CD4-positive, alpha-beta T cell treated with Interleukin-21 for 1 hour (primary cell): ENCODE measurements around the gene METTL23.
"Not testable (repeated sequence)": the region's sequence is repeated elsewhere in the genome, so short reads cannot be mapped to it uniquely, and the experiment has no call there.

Source experiments
- DNase-seq: peaks from one replicate; pipeline ENCODE4 v3.0.0-alpha.2; 2020

METTL23 gene

GRCh38 chr17:76695059-76695831 is 31.4 kb upstream of the METTL23 start:
- DNase-seq, result no peak

- no peak for DNase-seq
Measured at GRCh38 chr17:76696763-76697701, 29.6 kb upstream of the METTL23 start.

- DNase-seq, result no peak
Measured at GRCh38 chr17:76697702-76698465, 28.8 kb upstream of the METTL23 start.

- not testable (repeated sequence) for DNase-seq
Measured at GRCh38 chr17:76698466-76698977, 28.1 kb upstream of the METTL23 start.

GRCh38 chr17:76700270-76700616 is 26.4 kb upstream of the METTL23 start:
- no peak for DNase-seq

- peak; percentile 45 for DNase-seq
Measured at GRCh38 chr17:76700617-76701470, 25.8 kb upstream of the METTL23 start.

- DNase-seq, result no peak
Measured at GRCh38 chr17:76701471-76701967, 25.1 kb upstream of the METTL23 start.

- no peak for DNase-seq
Measured at GRCh38 chr17:76702076-76702475, 24.6 kb upstream of the METTL23 start.

- no peak for DNase-seq
Measured at GRCh38 chr17:76702941-76703637, 23.6 kb upstream of the METTL23 start.

- no peak for DNase-seq
Measured at GRCh38 chr17:76704805-76705204, 21.8 kb upstream of the METTL23 start.

GRCh38 chr17:76706817-76707216 is 19.8 kb upstream of the METTL23 start:
- no peak for DNase-seq

- no peak for DNase-seq
Measured at GRCh38 chr17:76707985-76708807, 18.4 kb upstream of the METTL23 start.

GRCh38 chr17:76709077-76709950 is 17.3 kb upstream of the METTL23 start:
- DNase-seq, result no peak

- DNase-seq, result not testable (repeated sequence)
Measured at GRCh38 chr17:76709951-76710862, 16.4 kb upstream of the METTL23 start.

GRCh38 chr17:76710863-76711611 is 15.6 kb upstream of the METTL23 start, which contains the start of gene MXRA7:
TSS of gene MXRA7 (minus strand) at chr17:76710965. CDS start at chr17:76710946, 19 bp downstream.
- peak; percentile 66 for DNase-seq

GRCh38 chr17:76712321-76712720 is 14.3 kb upstream of the METTL23 start:
- not testable (repeated sequence) for DNase-seq

GRCh38 chr17:76713765-76714164 is 12.9 kb upstream of the METTL23 start:
- DNase-seq, result no peak
